ENCODE data around the gene SLC47A2. TPM values are rescaled to one million over a fixed set of nuclear protein-coding genes. Genes with fewer than 3 reads are reported as not detected.

SLC47A2 gene
- polyA plus RNA-seq, 1 donor from 2014 or later, result not detected

DNA sequence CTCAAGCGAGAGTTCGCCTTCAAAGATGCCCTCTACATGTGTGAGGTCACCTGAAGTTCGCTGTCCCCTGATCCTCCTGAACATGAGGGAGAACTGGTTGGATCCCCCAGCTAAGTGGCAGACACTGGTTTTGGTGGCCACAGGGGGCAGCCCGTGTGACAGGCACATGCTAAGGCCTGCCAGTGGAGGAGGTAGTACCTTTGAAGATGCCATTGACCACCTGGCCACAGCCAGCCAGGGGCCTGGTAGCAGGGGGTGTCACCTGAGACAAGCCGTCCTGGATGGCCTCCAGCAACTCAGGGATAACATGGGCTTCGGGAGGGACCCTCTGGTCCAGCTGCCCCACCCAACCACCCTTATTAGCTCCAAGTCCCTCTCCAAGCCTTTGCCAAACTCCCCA is 39.0 kb upstream of the SLC47A2 start:
- no peak overlapping the region for H3K9ac ChIP-seq (ENCODE audit: low read length)
- no peak overlapping the region for H2AFZ ChIP-seq (ENCODE audit: low read depth, low read length)
- no peaks in the 10 kb centered on the region for H4K20me1 ChIP-seq (ENCODE audit: insufficient read depth)
- H3K4me2 ChIP-seq (ENCODE audit: low read length), result no peak overlapping the region
- no peaks in the 10 kb centered on the region for H3F3A ChIP-seq (ENCODE audit: insufficient read depth, low read length, poor library complexity, severe bottlenecking)
- no peaks in the 10 kb centered on the region for H3K79me2 ChIP-seq (replicated peaks; ENCODE audit: insufficient read depth, low read length)
- TF ChIP-seq, protein P1, sequence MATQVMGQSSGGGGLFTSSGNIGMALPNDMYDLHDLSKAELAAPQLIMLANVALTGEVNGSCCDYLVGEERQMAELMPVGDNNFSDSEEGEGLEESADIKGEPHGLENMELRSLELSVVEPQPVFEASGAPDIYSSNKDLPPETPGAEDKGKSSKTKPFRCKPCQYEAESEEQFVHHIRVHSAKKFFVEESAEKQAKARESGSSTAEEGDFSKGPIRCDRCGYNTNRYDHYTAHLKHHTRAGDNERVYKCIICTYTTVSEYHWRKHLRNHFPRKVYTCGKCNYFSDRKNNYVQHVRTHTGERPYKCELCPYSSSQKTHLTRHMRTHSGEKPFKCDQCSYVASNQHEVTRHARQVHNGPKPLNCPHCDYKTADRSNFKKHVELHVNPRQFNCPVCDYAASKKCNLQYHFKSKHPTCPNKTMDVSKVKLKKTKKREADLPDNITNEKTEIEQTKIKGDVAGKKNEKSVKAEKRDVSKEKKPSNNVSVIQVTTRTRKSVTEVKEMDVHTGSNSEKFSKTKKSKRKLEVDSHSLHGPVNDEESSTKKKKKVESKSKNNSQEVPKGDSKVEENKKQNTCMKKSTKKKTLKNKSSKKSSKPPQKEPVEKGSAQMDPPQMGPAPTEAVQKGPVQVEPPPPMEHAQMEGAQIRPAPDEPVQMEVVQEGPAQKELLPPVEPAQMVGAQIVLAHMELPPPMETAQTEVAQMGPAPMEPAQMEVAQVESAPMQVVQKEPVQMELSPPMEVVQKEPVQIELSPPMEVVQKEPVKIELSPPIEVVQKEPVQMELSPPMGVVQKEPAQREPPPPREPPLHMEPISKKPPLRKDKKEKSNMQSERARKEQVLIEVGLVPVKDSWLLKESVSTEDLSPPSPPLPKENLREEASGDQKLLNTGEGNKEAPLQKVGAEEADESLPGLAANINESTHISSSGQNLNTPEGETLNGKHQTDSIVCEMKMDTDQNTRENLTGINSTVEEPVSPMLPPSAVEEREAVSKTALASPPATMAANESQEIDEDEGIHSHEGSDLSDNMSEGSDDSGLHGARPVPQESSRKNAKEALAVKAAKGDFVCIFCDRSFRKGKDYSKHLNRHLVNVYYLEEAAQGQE (IDR thresholded peaks at IDR 0.05; ENCODE audit: borderline replicate concordance), result no peak
- no peak for TF ChIP-seq SMC3 (conservative IDR thresholded peaks at IDR 0.05; ENCODE audit: poor library complexity)
- no peak for TF ChIP-seq MXI1 (conservative IDR thresholded peaks at IDR 0.05; ENCODE audit: poor library complexity, severe bottlenecking)
- TF ChIP-seq EP300 (conservative IDR thresholded peaks at IDR 0.05; ENCODE audit: poor library complexity, severe bottlenecking), result no peak
- TF ChIP-seq EZH2 (IDR thresholded peaks at IDR 0.05; ENCODE audit: borderline replicate concordance, insufficient read depth, low read length, poor library complexity, severe bottlenecking), result no peak
- TF ChIP-seq, protein P2, sequence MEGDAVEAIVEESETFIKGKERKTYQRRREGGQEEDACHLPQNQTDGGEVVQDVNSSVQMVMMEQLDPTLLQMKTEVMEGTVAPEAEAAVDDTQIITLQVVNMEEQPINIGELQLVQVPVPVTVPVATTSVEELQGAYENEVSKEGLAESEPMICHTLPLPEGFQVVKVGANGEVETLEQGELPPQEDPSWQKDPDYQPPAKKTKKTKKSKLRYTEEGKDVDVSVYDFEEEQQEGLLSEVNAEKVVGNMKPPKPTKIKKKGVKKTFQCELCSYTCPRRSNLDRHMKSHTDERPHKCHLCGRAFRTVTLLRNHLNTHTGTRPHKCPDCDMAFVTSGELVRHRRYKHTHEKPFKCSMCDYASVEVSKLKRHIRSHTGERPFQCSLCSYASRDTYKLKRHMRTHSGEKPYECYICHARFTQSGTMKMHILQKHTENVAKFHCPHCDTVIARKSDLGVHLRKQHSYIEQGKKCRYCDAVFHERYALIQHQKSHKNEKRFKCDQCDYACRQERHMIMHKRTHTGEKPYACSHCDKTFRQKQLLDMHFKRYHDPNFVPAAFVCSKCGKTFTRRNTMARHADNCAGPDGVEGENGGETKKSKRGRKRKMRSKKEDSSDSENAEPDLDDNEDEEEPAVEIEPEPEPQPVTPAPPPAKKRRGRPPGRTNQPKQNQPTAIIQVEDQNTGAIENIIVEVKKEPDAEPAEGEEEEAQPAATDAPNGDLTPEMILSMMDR (IDR thresholded peaks at IDR 0.05; ENCODE audit: poor library complexity, severe bottlenecking), result no peak
- no peak for TF ChIP-seq RAD21 (conservative IDR thresholded peaks at IDR 0.05)
- H3K9me2 ChIP-seq (ENCODE audit: insufficient read depth, low read length), result no peaks in the 10 kb centered on the region
- H3K9me3 ChIP-seq (ENCODE audit: low read length), result no peaks in the 10 kb centered on the region
- H3K36me3 ChIP-seq (ENCODE audit: insufficient read depth, low read length), result no peaks in the 10 kb centered on the region
- H3K4me3 ChIP-seq (ENCODE audit: low read length), result no peak overlapping the region
- H3K27me3 ChIP-seq (ENCODE audit: insufficient read depth, low read depth, low read length), result no peaks in the 10 kb centered on the region
- H3K27ac ChIP-seq (ENCODE audit: low read length), result no peak overlapping the region

DNA sequence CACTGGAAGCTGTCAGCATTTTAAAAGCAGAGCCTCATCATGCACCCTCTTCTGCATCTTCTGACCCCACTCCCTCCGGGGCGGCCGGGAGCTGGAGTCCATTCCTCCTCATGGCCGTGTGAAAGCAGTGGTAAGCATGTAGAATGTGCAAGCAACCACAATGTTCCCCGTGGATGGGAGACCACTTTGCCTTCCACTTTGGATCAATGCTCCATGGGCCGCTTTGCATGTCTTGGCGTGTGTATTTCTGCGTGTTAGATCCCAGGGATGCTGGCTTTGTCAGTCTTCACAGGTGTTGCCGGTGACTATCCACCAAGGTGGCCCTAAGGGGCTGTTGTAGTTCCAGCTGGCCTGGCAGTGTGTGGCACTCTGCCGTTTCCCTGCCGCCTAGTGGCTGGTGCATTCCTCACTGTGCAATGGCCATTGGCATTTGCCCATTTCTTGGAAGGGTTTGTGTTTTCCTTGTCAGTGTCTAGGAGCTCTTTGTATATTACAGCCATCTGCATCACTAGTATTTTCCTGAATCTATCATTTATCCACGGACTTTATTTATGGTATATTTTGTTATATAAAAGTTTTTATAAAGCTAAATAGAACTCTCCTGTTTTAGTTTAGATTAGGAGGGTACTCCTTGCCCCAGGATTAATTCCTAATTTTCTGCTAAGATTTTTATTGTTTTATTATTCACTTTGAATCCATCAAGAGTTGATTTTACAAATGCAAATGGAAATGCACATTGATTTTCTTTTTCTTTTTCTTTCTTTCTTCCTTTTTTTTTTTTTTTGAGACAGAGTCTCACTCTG is 37.5 kb upstream of the SLC47A2 start:
- TF ChIP-seq MXI1 (conservative IDR thresholded peaks at IDR 0.05; ENCODE audit: poor library complexity, severe bottlenecking), result no peak
- TF ChIP-seq EP300 (conservative IDR thresholded peaks at IDR 0.05; ENCODE audit: poor library complexity, severe bottlenecking), result no peak
- TF ChIP-seq POLR2AphosphoS5 (IDR thresholded peaks at IDR 0.05), result no peak
- no peak for TF ChIP-seq SMC3 (conservative IDR thresholded peaks at IDR 0.05; ENCODE audit: poor library complexity)
- TF ChIP-seq RAD21 (conservative IDR thresholded peaks at IDR 0.05), result no peak
- no peak for TF ChIP-seq EZH2 (IDR thresholded peaks at IDR 0.05; ENCODE audit: borderline replicate concordance, insufficient read depth, low read length, poor library complexity, severe bottlenecking)
- TF ChIP-seq, protein P2 (IDR thresholded peaks at IDR 0.05; ENCODE audit: poor library complexity, severe bottlenecking), result no peak
- TF ChIP-seq, protein P1 (IDR thresholded peaks at IDR 0.05; ENCODE audit: borderline replicate concordance), result no peak
- Histone ChIP-seq H2AFZ (ENCODE audit: low read depth, low read length) (no peak overlapping the region), H3K36me3 (ENCODE audit: insufficient read depth, low read length) (no peaks in the 10 kb centered on the region), H3K9me2 (ENCODE audit: insufficient read depth, low read length) (no peaks in the 10 kb centered on the region), H3K27ac (ENCODE audit: low read length) (no peak overlapping the region), H3K27me3 (ENCODE audit: insufficient read depth, low read depth, low read length) (no peaks in the 10 kb centered on the region), H3K4me2 (ENCODE audit: low read length) (no peak overlapping the region), H3K9ac (ENCODE audit: low read length) (no peak overlapping the region), H3K79me2 (replicated peaks; ENCODE audit: insufficient read depth, low read length) (no peaks in the 10 kb centered on the region), H3K9me3 (ENCODE audit: low read length) (no peaks in the 10 kb centered on the region), H3K4me3 (ENCODE audit: low read length) (no peak overlapping the region), H4K20me1 (ENCODE audit: insufficient read depth) (no peaks in the 10 kb centered on the region), H3F3A (ENCODE audit: insufficient read depth, low read length, poor library complexity, severe bottlenecking) (no peaks in the 10 kb centered on the region)
